B cell (primary cell): ENCODE data around the gene ATXN2L.

Experiments used
- CTCF ChIP-seq: fragments of 200-600 bp; IDR thresholded peaks from one replicate; pipeline ENCODE4 v1.8.0; 2022; ENCODE audit warnings: antibody characterized with exemption, mild to moderate bottlenecking
- EZH2 ChIP-seq: IDR thresholded peaks from 2 replicates; pipeline ENCODE4 v1.6.1; 2012; ENCODE audit warnings: borderline replicate concordance, low read depth, mild to moderate bottlenecking, moderate library complexity, low read length; ENCODE audit not compliant: insufficient read depth, poor library complexity, severe bottlenecking

- TF ChIP-seq CTCF (no peak), EZH2 (no peak)
These were observed 17.1 kb downstream of the ATXN2L start for GRCh38 chr16:28839899-28840298.
